Astrocyte of the cerebellum (primary cell): ENCODE measurements around the gene GLIS1.

Experiments
- DNase-seq: peaks from one replicate; pipeline ENCODE4 v3.0.0-alpha.2; 2011; ENCODE audit warnings: low read depth
- H3K4me3 ChIP-seq: 2 replicates; pipeline ENCODE4 v1.5.1; 2011; ENCODE audit warnings: mild to moderate bottlenecking, low read depth, low read length, moderate library complexity
- in situ Hi-C: cut with HindIII; loops from 2 replicates; pipeline ENCODE4 v1.10.0; 2017; ENCODE audit warnings: low sequenced_read_pairs
- TF ChIP-seq, protein P1 (sequence below): IDR thresholded peaks from 2 replicates; pipeline ENCODE4 v1.5.1; 2012; ENCODE audit warnings: low read length, low read depth, moderate library complexity, mild to moderate bottlenecking; ENCODE audit errors: missing control alignments

The GLIS1 gene

DNA sequence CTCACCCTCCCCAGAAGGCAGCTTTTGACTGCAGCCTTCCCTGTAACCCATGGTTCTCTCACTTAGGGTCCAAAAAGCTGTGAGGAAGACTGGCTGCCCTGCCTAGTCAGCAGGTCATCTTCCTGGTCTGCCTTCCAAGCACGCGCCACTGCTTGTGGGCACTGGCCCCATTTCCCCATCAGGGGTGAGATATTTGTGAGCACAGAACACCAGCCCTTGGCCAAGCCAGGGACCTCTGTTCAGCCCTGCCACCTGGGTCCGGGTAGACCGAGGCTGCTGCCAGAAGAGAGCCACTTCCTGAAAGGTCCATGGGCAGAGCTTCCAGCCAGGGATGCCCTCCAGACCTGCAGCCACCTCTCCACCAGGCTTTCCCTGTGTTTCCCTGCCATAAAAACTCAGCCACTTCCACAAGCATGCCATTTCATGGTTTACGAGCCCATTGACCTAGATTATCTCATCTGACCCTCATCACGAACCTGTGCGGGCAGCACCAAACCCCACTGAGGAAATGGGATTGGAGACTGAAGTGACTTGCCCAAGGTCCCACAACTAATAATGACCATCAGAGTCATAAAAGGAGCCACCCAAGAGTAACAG, 40.5 kb downstream of the GLIS1 start:
- no peak for DNase-seq
- TF ChIP-seq, protein P1, sequence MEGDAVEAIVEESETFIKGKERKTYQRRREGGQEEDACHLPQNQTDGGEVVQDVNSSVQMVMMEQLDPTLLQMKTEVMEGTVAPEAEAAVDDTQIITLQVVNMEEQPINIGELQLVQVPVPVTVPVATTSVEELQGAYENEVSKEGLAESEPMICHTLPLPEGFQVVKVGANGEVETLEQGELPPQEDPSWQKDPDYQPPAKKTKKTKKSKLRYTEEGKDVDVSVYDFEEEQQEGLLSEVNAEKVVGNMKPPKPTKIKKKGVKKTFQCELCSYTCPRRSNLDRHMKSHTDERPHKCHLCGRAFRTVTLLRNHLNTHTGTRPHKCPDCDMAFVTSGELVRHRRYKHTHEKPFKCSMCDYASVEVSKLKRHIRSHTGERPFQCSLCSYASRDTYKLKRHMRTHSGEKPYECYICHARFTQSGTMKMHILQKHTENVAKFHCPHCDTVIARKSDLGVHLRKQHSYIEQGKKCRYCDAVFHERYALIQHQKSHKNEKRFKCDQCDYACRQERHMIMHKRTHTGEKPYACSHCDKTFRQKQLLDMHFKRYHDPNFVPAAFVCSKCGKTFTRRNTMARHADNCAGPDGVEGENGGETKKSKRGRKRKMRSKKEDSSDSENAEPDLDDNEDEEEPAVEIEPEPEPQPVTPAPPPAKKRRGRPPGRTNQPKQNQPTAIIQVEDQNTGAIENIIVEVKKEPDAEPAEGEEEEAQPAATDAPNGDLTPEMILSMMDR: no peak
- H3K4me3 ChIP-seq: no peak overlapping the region
- in situ Hi-C loops: no loop called here

GRCh38 chr1:53697721-53698383, 41.1 kb downstream of the GLIS1 start:
- TF ChIP-seq, protein P1: no peak
- H3K4me3 ChIP-seq: no peak overlapping the region
- no peak for DNase-seq
- in situ Hi-C loops: no loop called here

DNA sequence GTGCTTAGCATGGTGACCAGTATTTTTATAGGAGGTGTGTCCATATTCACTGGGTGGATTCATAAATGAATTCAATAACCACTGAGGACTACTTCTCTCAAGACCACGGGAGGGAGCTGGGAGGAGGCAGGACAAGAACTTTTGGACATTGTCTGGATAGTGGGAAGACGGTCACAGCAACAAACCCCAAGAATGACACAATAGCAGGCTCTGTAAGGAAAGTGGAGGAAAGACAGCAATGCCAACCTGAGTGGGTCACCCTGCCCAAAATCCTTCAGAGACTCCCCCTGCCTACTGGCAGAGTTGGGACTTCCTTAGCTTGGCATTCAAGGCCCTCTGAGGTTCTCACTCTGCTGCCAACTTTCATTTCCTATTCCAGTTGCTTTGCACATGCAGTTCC, 42.0 kb downstream of the GLIS1 start:
- TF ChIP-seq, protein P1: no peak
- no peak overlapping the region for H3K4me3 ChIP-seq
- DNase-seq: no peak
- in situ Hi-C loops: no loop called here

- TF ChIP-seq, protein P1: no peak
- H3K4me3 ChIP-seq: no peak overlapping the region
- in situ Hi-C loops: no loop called here
- no peak for DNase-seq
Observed at GRCh38 chr1:53696571-53696970, 42.4 kb downstream of the GLIS1 start.

GRCh38 chr1:53696051-53696450, 42.9 kb downstream of the GLIS1 start:
- TF ChIP-seq, protein P1: no peak
- no peak for DNase-seq
- H3K4me3 ChIP-seq: no peak overlapping the region
- in situ Hi-C loops: no loop called here

DNA sequence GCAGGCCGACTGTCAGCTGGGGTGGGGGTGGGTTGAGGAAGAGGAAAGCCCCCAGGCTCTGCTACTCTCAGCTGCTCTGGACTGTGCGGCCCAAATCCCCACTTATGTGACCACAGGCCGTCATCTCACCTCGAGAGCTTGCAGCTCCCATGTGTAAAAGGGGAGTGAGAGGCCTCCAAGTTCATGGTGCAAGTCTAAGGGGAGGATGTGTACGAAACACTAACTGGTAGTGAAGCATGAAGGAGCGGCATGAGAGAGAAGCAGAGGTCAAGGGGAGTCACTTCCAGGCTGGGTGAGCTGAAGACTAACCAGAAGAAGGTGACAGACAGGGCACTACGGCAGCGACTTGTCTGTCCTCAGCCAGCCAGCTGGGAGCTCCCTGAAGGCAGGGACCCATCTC, 43.8 kb downstream of the GLIS1 start:
- in situ Hi-C loops: no loop called here
- H3K4me3 ChIP-seq: no peak overlapping the region
- DNase-seq: no peak
- TF ChIP-seq, protein P1: no peak
